Measurements from ENCODE around the gene SP1.

The SP1 gene

GRCh38 chr12:53450936-53451335 lies 71.0 kb downstream of the SP1 start:
- no peak for DNase-seq (ENCODE audit: low spot score)

GRCh38 chr12:53451661-53452158 lies 71.7 kb downstream of the SP1 start, which contains the start of gene PCBP2:
Gene PCBP2, plus strand, starts transcription at chr12:53452102. Its CDS starts 2,699 bp downstream, at chr12:53454801.
- peak; percentile 100 for DNase-seq (ENCODE audit: low spot score)

DNA sequence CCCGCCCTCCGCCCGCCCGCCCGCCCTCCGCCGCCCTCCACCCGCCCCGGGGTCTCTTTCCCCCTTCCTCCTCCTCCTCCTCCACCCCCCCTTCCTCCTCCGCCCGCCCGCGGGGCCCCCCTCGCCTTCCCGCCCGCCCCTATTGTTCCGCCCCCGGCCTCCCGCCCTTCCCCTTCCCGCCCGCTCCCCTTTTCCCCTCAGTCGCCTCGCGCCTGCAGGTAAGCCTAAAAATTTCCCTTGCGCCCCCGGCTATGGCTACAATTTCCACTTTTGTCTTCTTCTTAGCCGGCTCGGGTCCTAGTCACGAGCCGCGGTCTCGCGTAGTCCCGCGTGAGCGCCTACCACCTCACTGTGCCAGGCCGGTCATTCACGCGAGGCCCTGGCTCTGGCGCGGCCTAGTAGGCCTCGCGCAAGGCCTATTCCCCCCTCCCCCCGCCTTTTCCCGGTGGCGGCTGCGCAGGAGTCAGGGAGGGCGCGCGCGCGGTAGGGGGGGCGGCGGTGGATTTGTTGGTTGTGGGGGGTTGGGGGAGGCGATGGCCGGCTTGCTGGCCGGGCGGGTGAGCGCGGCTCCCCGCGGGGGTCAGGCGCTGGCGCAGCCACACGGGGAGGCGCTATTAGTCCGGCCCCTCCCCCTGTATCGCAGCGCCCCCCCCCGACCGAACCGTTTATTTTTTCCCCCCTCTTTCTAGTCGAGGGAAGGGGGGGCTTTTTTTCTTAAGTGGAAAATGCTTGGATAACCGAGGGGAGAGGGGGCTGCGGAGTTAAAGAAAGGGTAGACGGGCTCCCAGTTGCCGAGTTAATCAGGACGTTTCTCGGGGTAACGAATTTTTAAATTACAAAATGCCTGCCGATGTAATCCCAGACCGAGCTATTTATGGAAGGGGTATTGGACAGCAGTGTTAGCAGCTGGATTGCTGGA lies 72.4 kb downstream of the SP1 start:
- peak; percentile 78 for DNase-seq (ENCODE audit: low spot score)

- DNase-seq (ENCODE audit: low spot score): no peak
Measured at GRCh38 chr12:53453953-53454640, 74.1 kb downstream of the SP1 start.

DNA sequence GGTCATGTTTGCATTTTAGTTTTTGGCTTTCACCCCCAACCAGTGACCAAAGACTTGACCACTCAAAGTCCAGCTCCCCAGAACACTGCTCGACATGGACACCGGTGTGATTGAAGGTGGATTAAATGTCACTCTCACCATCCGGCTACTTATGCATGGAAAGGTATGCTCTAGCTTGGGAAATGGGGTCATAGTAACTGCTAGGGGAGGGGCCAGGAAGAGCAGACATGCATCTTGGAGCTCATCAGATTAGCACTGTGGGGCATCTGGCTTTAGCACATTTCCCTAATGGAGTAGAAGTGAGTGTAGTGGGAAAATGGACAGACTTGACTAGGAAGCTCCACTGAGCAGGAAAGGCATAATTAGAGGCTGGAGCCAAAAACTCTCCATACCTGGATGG lies 74.7 kb downstream of the SP1 start:
- peak; percentile 74 for DNase-seq (ENCODE audit: low spot score)

DNA sequence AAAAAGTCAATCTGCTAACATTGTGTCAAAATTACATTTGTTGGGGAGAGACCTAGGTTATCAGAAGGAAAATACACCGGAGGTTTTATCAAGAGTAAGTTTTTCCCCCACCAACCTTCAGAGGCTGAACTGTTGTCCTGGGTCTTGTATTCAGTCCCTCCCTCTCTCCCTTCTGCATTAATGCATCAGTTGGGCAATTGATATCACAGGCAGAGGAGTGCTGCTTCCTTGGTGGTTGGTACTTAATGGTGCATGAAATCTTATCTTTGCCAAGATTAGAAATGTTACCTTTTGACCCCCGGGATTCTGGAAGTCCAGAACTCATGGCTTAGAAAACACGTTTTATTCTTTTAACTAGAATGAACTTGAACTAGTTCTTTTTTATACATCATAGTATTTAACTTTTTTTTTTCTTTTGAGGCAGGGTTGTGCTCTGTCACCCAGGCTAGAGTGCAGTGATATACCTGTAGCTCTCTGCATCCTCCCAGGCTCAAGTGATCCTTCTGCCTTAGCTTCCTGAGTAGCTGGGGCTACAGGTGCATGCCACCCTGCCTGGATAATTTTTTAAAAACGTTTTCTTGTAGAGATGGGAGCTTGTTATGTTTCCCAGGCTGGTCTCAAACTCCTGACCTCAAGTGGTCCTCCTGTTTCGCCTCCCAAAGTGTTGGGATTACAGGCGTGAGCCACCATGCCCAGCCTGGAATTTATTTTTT lies 76.8 kb downstream of the SP1 start:
- DNase-seq (ENCODE audit: low spot score): no peak

- no peak for DNase-seq (ENCODE audit: low spot score)
Measured at GRCh38 chr12:53459097-53459496, 79.1 kb downstream of the SP1 start.

DNA sequence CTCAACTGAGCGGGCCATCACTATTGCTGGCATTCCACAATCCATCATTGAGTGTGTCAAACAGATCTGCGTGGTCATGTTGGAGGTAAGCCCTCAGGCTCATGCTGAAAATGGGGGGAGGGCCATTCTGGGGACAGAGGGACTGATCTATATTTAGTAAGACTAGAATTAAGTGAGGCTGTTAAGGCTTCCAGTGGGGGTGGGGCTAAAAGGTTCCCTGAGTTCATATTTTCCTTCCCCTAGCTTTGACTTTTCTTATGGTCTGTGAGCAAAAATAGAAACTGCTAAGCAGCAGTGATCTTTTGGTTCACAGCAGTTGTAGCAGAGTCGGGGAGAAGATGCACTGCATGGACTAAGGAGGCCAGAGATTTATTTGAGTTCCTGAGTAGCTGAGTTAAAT lies 81.1 kb downstream of the SP1 start:
- DNase-seq (ENCODE audit: low spot score): no peak

- no peak for DNase-seq (ENCODE audit: low spot score)
Measured at GRCh38 chr12:53461591-53461990, 81.6 kb downstream of the SP1 start.

DNA sequence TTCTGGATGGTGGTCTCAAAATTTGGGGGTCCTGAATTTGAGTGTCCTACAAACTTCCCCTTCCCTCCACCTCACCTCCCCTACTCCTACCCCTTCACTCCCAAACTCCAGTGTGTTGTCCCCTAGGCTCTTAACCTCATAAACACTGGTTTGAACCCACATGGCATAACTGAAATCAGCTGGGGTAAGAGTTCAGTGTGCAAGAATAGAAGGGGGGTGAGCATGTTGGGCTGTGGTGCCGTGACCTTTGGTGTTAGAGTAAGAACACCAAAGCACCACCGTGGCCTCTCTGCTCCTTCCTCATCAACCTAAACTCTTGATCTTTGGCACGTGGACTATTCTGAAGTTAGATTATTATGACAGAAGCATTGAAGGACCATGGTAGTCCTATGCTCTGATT lies 83.0 kb downstream of the SP1 start:
- DNase-seq (ENCODE audit: low spot score): no peak

DNA sequence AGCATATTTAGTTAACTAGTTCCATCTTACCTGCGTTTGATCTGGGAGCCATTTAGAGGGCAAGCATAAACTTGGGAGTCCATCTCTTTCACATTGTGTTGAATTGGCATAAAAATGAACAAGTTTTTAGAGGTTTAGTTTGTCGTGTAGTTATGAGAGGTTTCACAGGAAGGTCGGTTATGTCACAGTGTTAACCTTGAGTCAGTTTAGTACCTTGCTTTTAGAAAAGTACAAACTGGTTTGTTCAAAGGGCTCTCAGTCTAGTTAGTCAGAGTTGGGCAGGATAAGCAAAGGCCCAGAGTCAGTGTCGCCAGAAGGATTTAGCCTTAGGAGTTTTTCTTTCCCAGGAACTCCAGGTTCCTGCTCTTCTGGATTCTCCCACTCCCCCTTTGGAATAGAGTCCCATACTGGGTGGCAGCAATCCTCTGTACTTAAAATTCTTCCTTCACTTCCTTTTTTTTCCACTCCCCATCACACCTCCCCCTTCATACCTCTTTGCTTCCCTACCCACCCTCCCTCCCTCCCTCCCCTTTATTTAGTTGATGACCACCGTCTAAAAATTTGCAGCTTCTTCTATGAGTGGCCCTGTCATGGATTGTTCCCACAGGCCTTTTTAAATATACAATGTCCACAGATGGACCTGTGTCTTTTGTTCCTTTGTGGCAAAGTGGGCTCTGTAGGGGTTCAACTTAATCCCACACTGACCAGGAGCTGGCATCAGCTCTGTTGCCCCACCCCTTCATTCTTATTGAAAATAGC lies 84.0 kb downstream of the SP1 start:
- DNase-seq (ENCODE audit: low spot score): no peak

- no peak for DNase-seq (ENCODE audit: low spot score)
Measured at GRCh38 chr12:53464685-53465418, 84.9 kb downstream of the SP1 start.

- no peak for DNase-seq (ENCODE audit: low spot score)
Measured at GRCh38 chr12:53465679-53466078, 85.7 kb downstream of the SP1 start.
